ENCODE results near the gene RAB11A.
A peak's percentile ranks its signal among the peaks of the same experiment; 100 is the strongest.

Gene RAB11A

GRCh38 chr15:65887565-65887964 lies 18.3 kb downstream of the RAB11A start:
- DNase-seq: no peak

GRCh38 chr15:65888981-65889380 lies 19.7 kb downstream of the RAB11A start:
- DNase-seq: no peak

- no peak for DNase-seq
Measured at GRCh38 chr15:65893060-65893459, 23.8 kb downstream of the RAB11A start.

- DNase-seq: no peak
Measured at GRCh38 chr15:65896236-65896635, 26.9 kb downstream of the RAB11A start.

- no peak for DNase-seq
Measured at GRCh38 chr15:65900488-65900887, 31.2 kb downstream of the RAB11A start.

GRCh38 chr15:65901336-65901735 lies 32.0 kb downstream of the RAB11A start:
- no peak for DNase-seq

GRCh38 chr15:65901836-65902235 lies 32.5 kb downstream of the RAB11A start:
- DNase-seq: no peak

- DNase-seq: peak; percentile 94
Measured at GRCh38 chr15:65902373-65902772, 33.1 kb downstream of the RAB11A start.

GRCh38 chr15:65903296-65904073 lies 34.2 kb downstream of the RAB11A start:
- no peak for DNase-seq

GRCh38 chr15:65904301-65904700 lies 35.0 kb downstream of the RAB11A start:
- DNase-seq: no peak

- no peak for DNase-seq
Measured at GRCh38 chr15:65906396-65906795, 37.1 kb downstream of the RAB11A start.

- DNase-seq: no peak
Measured at GRCh38 chr15:65907661-65908060, 38.4 kb downstream of the RAB11A start.

GRCh38 chr15:65908876-65909275 lies 39.6 kb downstream of the RAB11A start:
- DNase-seq: no peak

GRCh38 chr15:65909831-65910230 lies 40.5 kb downstream of the RAB11A start:
- no peak for DNase-seq

GRCh38 chr15:65910341-65910740 lies 41.0 kb downstream of the RAB11A start:
- no peak for DNase-seq

- no peak for DNase-seq
Measured at GRCh38 chr15:65912235-65912634, 42.9 kb downstream of the RAB11A start.

- no peak for DNase-seq
Measured at GRCh38 chr15:65913631-65914199, 44.4 kb downstream of the RAB11A start.

GRCh38 chr15:65914386-65914785 lies 45.1 kb downstream of the RAB11A start:
- DNase-seq: no peak

GRCh38 chr15:65914981-65915925 lies 46.0 kb downstream of the RAB11A start:
- no peak for DNase-seq

GRCh38 chr15:65916041-65916663 lies 46.9 kb downstream of the RAB11A start:
- no peak for DNase-seq

GRCh38 chr15:65916664-65917406 lies 47.5 kb downstream of the RAB11A start:
- peak; percentile 37 for DNase-seq

- DNase-seq: no peak
Measured at GRCh38 chr15:65917407-65917756, 48.1 kb downstream of the RAB11A start.

Measured in OCI-M1 (cell line).